ENCODE results near the gene KCNIP1.

KCNIP1 gene

GRCh38 chr5:170571281-170571731 lies 67.5 kb downstream of the KCNIP1 start:
- no peak for DNase-seq

- no peak for DNase-seq
These were observed 68.3 kb downstream of the KCNIP1 start for GRCh38 chr5:170571875-170572852.

- DNase-seq: no peak
These were observed 69.3 kb downstream of the KCNIP1 start for GRCh38 chr5:170573114-170573513.

- no peak for DNase-seq
These were observed 69.8 kb downstream of the KCNIP1 start for GRCh38 chr5:170573660-170574059.

GRCh38 chr5:170576602-170577535 lies 73.0 kb downstream of the KCNIP1 start:
- no peak for DNase-seq

- DNase-seq: no peak
These were observed 75.8 kb downstream of the KCNIP1 start for GRCh38 chr5:170579601-170580000.

- no peak for DNase-seq
These were observed 77.4 kb downstream of the KCNIP1 start for GRCh38 chr5:170581211-170581610.

GRCh38 chr5:170582644-170583330 lies 79.0 kb downstream of the KCNIP1 start:
- DNase-seq: no peak

GRCh38 chr5:170584003-170584402 lies 80.2 kb downstream of the KCNIP1 start:
- no peak for DNase-seq

- DNase-seq: no peak
These were observed 80.7 kb downstream of the KCNIP1 start for GRCh38 chr5:170584450-170585058.

GRCh38 chr5:170585273-170585948 lies 81.6 kb downstream of the KCNIP1 start:
- DNase-seq: no peak

GRCh38 chr5:170587808-170588207 lies 84.0 kb downstream of the KCNIP1 start:
- DNase-seq: no peak

GRCh38 chr5:170589643-170590042 lies 85.8 kb downstream of the KCNIP1 start:
- no peak for DNase-seq

GRCh38 chr5:170590566-170590965 lies 86.7 kb downstream of the KCNIP1 start:
- no peak for DNase-seq

- no peak for DNase-seq
These were observed 87.2 kb downstream of the KCNIP1 start for GRCh38 chr5:170591054-170591453.

GRCh38 chr5:170596482-170597044 lies 92.7 kb downstream of the KCNIP1 start:
- DNase-seq: no peak

- DNase-seq: no peak
These were observed 93.4 kb downstream of the KCNIP1 start for GRCh38 chr5:170597109-170597751.

- no peak for DNase-seq
These were observed 94.1 kb downstream of the KCNIP1 start for GRCh38 chr5:170597872-170598271.

- DNase-seq: no peak
These were observed 95.9 kb downstream of the KCNIP1 start for GRCh38 chr5:170599756-170600155.

- DNase-seq: no peak
These were observed 97.8 kb downstream of the KCNIP1 start for GRCh38 chr5:170601619-170602018.

GRCh38 chr5:170603109-170603508 lies 99.3 kb downstream of the KCNIP1 start:
- no peak for DNase-seq
